HG02981 (cell line): ENCODE measurements around the gene ARMC2.
"Not testable (repeated sequence)": the region's sequence is repeated elsewhere in the genome, so short reads cannot be mapped to it uniquely, and the experiment has no call there.

Experiments used
- ATAC-seq: cut with Tn5 transposase; IDR thresholded peaks from one replicate; pipeline ENCODE4 v1.9.1; 2021; ENCODE audit warnings: mild to moderate bottlenecking, moderate library complexity; ENCODE audit not compliant: unreplicated experiment

Gene ARMC2

DNA sequence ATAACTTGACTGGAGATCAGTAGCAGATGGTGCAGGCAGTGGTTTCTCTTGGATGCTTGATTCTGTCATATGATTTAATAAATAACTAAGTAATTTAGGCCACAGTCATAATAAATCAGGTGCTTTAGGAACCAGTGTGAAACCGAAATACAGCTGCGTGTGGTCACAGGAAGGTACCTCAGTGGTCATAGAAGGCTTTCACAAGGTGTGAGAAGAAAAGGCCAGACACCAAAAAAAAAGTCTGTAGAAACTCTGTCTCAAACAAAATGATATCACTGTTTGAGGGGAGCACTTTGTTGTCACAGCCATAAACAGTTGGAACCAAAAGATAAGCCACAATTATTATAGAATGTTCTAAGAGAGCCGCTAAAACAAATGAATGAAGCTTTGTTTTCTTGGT is 56.5 kb downstream of the ARMC2 start:
- peak; percentile 99 for ATAC-seq

DNA sequence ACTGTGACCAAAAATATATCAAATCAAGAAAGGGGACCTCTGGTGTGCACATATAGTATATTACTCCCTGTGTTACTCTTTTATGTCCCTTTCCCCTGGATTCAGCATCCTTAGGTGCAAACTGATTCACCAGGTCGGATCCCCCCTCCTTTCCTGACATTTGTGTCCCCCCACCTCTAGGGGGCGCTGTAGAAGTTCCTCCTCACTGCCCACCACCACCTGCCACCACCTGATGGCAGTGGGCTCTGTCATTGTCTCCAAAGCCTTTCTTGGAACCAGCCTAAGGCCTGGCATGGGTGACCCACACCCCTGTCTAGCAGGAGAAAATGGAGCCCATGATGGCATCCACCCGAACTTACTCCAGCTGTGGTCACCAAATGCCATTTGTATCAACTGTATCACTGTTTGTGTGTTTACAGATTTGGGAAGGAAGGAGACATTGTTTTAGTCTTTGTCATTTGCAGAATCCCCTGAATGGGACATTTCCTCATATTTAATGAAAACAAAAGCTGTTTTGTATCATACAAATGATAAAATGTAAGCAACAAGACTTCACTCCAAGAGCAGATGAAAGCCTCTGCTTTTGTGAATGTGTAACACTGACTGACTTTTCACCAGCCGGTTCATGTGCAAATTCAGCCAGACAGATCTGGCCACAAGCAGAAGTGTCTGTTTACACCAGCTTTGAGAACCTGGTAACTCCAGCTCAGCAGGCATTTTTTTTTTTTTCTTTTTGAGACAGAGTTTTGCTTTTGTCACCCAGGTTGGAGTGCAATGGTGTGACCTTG is 66.2 kb downstream of the ARMC2 start:
- ATAC-seq: no peak

DNA sequence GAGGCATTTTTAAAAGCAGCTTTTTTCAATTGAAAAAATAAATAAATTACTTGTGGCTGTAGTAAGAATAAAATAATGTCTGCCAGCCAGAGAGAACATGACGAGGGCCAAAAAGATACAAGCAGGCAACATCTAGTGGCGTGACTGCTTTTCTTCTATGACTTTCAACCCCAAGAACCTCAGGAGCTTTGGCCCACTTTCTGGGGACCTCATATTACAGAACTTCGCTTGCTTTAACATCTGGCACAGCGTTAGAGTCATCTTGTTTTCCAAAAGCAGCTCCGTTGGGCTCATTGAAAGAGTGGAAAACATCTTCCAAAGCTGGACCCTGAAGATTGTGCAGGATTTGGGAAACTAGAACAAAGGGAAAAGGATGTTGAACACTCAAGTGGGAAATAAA is 67.0 kb downstream of the ARMC2 start:
- ATAC-seq: no peak

GRCh38 chr6:108916026-108916686 is 67.9 kb downstream of the ARMC2 start:
- ATAC-seq: no peak

DNA sequence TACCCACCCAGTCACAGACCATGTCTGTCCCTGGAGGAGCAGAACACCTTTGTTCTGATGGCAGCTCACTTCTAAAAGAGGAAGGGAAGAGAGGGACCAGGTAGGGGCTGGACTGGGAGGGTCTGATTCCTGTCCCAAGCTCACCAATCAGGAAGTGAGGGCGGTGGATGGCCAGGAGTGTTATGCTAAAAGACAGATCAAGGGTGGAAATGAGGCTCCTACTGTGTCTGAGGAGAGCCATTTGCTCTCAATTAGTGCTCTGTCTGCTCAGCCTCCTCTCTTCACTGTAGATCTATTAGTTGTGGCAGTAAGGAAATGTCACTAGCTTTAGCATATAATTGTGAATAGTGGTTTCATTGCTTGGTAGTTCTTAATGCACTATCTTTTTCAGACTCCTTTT is 72.5 kb downstream of the ARMC2 start:
- no peak for ATAC-seq

DNA sequence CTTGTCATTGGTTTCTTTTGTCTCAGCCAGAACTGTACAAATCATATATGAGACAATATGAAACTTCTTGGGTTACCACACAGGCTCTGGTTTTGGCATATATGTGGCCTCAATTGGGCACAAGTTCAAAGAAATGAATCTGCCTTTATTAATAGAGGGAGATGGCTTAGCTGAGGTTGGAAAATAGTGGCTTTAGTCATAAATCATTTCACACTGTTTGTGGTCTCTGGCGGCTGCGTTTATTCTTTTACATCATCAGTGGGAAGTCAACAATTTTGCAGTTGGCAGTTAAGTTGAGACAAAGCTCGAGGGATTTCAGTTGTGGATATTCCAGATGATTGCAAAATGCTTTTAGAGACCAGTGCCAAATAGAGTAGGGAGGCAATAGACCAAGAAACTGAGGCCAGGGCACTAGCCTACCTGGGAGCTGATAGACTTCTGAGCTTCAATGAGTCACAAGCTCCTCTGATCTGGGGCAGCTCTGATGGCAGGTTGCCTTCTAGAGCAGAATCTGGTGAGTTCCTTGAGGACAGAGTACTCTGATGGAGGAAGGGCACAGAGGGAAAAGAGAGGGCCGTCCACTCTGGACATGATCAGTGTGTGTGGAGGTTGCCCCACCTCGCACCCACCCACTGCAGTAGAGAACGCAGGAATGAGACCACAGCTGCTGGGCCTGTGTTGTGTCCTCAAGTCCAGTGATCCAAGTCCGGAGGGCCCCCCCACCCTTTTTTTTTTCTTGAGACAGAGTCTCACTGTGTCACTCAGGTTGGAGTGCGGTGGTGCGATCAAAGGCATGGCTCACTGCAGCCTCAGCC is 73.5 kb downstream of the ARMC2 start:
- no peak for ATAC-seq

DNA sequence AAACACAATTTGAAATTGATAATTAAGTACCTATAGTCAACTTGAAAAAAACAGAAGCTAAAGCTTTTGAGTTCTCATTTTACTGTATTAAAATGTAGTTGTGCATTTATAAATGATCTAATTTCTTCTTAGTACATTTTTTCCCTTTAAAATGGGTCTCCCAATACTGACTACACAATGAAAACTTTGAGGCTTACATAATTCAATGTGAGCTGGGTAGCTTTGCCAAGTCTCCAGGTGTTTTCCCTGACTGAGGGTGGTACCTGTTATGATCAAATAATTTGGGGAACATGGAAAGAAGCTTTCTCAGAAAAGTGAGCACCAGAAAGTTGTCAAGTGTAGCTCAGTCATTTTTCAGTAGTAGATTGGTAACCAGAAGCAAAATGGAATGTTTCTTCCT is 74.3 kb downstream of the ARMC2 start:
- no peak for ATAC-seq

DNA sequence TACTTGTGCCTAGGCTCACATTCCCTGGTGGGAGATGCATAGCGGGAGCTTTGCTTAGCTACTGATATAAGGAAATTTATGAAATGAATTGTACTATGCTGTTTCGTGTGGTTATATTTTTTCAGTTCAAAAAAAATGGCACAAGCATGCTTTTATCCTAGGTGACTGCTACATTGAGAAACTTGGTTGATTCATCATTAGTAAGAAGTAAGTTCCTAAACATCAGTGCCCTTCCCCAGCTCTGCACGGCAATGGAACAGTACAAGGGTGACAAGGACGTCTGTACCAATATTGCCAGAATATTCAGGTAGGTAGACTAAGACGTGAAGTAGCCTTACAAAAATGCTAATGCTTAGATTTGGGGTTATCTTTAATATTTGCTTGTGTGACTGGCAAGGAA is 79.7 kb downstream of the ARMC2 start:
- no peak for ATAC-seq

DNA sequence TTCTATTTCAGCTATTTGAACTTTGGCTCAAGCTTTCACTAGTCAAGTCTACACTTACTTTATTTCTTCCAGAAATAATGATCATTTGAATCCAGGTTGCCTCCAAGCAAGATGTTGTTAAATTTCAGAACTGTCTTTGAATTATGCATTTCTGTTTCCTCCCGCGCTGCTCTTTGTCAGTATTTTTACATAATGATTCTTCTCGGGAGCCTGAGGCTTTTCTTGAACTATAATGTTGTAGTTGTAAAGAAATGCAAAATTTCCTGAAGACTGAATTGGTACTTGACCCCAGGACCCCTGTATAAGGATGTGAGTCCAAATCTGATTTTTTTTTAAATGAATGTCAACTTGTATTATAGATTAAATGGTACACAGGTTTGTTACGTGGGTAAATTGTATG is 80.4 kb downstream of the ARMC2 start:
- ATAC-seq: no peak

DNA sequence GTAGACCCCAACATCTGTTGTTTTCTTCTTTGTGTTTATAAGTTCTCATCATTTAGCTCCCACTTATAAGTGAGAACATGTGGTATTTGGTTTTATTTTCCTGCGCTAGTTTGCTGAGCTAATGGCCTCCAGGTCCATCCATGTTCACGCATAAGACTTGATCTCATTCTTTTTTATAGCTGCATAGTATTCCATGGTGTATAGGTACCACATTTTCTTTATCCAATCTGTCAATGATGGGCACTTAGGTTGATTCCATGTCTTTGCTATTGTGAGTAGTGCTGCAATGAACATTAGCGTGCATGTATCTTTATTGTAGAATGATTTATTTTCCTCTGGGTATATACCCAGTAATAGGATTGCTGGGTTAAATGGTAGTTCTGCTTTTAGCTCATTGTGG is 82.9 kb downstream of the ARMC2 start:
- ATAC-seq: not testable (repeated sequence)

DNA sequence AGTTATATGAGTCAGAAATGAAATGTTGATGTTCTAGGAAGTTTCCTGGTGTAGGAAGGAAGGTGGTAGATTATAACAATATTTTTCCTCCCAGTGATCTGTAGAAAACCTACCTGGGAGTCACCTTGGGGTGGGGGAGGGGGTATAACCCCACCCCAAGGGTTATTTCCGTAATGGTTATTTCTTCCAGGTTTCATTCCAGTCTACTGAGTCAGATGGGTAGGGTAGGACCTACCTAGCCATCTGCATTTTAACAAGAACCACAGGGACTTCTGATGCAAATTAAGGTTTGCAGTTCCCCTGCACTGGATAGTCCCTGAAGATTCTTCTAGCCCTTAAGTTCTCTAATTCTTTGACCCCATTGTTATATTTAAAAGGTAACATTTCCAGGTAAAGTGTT is 88.9 kb downstream of the ARMC2 start:
- ATAC-seq: no peak

DNA sequence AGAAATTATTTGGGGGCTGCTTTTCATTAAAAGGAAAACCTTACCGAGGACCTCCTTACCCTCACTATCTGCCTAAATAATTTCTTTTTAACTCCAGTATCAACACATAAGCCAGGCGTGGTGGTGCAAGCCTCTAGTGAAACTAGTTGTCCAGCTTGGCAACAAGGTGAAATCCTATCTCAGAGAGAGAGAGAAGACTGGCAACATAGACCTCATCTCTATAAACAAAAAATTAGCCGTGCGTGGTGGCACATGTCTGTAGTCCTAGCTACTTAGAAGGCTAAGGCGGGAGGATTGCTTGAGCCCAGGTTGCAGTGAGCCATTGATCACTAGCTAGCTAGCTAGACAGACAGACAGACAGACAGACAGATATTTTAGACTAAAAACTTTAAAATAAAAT is 92.5 kb downstream of the ARMC2 start:
- no peak for ATAC-seq

DNA sequence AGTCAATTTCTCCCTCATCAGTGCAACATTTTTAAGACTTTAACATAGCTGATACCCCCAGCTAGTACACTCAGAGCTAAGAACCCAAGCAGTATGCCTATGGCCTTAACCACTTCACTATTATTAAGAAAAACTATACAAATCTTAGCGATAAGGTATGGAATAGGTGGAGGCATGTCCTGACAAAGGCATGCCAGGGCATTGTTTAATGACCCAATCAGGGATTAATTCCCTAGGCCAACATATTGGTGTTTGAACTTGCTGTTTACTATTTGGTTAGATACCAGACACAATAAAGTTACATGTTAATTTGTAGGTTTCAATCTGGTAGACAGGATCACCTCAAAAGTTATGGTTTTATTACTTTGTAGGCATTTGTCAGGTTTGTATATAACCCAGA is 93.1 kb downstream of the ARMC2 start:
- no peak for ATAC-seq

GRCh38 chr6:108941859-108942258 is 93.6 kb downstream of the ARMC2 start:
- no peak for ATAC-seq

- ATAC-seq: no peak
Measured at GRCh38 chr6:108942556-108943492, 94.6 kb downstream of the ARMC2 start.

DNA sequence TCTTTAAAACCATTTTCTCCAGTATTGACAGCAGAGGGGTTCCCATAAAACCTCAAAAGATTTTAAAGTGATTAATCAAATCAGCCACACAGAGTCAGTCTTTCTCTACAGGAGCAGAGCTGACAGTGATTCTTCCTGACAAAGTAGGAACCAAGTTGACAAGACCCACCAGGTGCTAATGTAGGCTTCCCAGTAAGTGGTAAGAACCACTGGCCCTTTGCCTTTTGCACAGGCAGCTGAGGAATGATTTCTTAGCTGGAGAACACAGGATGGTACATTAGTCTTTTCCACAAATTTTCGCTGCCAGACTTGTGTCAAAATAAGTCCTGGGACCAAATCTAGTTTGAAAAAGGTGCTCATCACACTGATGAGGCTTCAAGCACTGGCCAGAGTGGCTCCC is 95.8 kb downstream of the ARMC2 start:
- no peak for ATAC-seq

GRCh38 chr6:108944707-108945680 is 96.8 kb downstream of the ARMC2 start:
- ATAC-seq: no peak

DNA sequence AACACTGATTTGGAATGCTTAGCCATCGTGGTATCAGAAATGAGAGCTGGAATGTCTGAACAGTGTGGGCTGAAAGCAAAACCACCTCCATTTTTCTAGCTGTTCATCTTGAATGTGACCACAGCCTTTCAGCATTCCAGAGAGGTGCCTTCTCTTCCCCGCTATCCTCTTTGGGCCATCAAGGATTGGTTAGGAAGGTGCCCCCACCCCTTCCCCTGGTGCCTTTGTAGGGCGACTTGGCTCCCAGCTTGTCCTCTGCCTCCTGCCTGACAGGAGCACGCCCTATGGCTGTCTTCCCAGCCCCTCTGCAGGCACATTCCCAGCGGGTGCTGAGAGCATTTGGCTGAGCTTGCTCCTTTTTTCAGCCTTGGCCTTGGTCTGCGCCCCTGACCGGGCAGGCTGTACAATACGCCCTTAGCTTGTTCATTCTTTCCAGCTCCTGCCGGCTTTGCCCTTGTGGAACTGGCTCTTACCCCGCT is 97.5 kb downstream of the ARMC2 start:
- no peak for ATAC-seq

GRCh38 chr6:108946695-108947094 is 98.5 kb downstream of the ARMC2 start:
- ATAC-seq: no peak
